Neutrophil (primary cell): Measurements from ENCODE around the gene CMTR1.

Source experiments
- H3K27ac ChIP-seq: fragments of 200-600 bp; sonication (generic); 2 replicates; pipeline ENCODE4 v1.5.1; 2016; ENCODE audit warnings: mild to moderate bottlenecking, moderate library complexity
- H3K27me3 ChIP-seq: fragments of 200-600 bp; sonication (generic); 2 replicates; pipeline ENCODE4 v1.6.0; 2016; ENCODE audit warnings: mild to moderate bottlenecking
- H3K36me3 ChIP-seq: fragments of 200-600 bp; sonication (generic); 2 replicates; pipeline ENCODE4 v1.5.1; 2017
- H3K4me1 ChIP-seq, 2 experiments: fragments of 200-600 bp in 1 of 2; sonication (generic) in 1 of 2; 1 replicate in 1 of 2; 2 replicates in 1 of 2; pipeline versions ENCODE4 v1.5.1 to v1.6.1; 2013 to 2016; ENCODE audit warnings: low read depth in 1 of 2, low read length in 1 of 2, mild to moderate bottlenecking in 1 of 2, moderate library complexity in 1 of 2; ENCODE audit not compliant: control insufficient read depth in 1 of 2, insufficient read depth in 1 of 2
- H3K4me3 ChIP-seq, 2 experiments: fragments of 200-600 bp in 1 of 2; sonication (generic) in 1 of 2; 1 replicate in 1 of 2; 2 replicates in 1 of 2; pipeline ENCODE4 v1.5.1; 2013 to 2016; ENCODE audit warnings: low read depth in 1 of 2, low read length in 1 of 2, mild to moderate bottlenecking in 1 of 2, moderate library complexity in 1 of 2
- H3K9me3 ChIP-seq: fragments of 200-600 bp; sonication (generic); 2 replicates; pipeline ENCODE4 v1.5.1; 2016
- CTCF ChIP-seq: fragments of 200-600 bp; sonication (generic); IDR thresholded peaks from 2 replicates; pipeline ENCODE4 v1.5.1; 2016; ENCODE audit warnings: antibody characterized with exemption

The CMTR1 gene

DNA sequence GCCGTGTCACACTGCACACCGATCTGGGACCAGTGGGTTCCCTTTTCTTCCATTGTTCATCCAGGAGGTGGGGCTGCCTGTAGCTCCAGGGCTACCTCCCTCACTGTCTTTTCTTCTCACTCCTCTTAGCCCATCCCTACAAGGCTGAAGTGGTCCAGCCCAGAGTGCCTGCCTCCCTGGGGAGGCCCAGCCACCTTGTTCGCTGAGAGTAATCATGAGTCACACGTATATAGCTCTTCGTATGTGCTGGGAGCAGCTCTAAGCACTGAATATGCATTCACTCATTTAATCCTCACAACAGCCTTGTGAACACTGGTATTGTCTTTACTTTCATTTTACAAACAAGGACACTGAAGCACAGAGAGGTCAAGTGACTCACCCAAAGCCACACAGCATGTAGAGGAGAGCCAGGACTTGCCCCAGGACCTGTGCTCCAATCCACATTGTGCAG lies 81.3 kb downstream of the CMTR1 start:
- H3K4me3 ChIP-seq: no peak overlapping the region
- H3K27me3 ChIP-seq: peaks cover 89% of the 10 kb centered on the region
- H3K9me3 ChIP-seq: no peaks in the 10 kb centered on the region
- no peaks in the 10 kb centered on the region for H3K4me1 ChIP-seq
- TF ChIP-seq CTCF: no peak
- no peak overlapping the region for H3K27ac ChIP-seq
- no peaks in the 10 kb centered on the region for H3K36me3 ChIP-seq

DNA sequence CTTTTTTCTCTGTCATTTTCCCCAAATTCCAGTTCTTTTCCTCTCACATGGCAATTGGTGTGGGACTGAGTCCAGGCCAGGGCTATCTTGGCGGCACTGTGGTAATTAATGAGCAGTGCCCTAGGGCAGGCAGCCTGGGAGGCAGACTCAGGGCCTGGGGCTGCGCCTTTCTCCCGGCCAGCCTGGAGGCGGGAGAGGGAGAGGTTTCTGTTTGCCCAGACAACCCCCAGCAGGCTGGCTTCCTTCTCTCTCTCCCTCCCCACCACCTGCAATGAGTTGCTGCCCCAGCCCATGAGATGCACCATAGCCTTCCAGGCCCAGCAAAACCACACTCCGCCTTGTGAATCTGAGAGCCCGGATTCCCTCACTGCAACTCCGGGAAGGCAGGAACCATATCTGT lies 81.8 kb downstream of the CMTR1 start:
- H3K27me3 ChIP-seq: peaks cover 86% of the 10 kb centered on the region
- H3K4me3 ChIP-seq: no peak overlapping the region
- no peak overlapping the region for H3K27ac ChIP-seq
- no peaks in the 10 kb centered on the region for H3K36me3 ChIP-seq
- no peaks in the 10 kb centered on the region for H3K9me3 ChIP-seq
- H3K4me1 ChIP-seq: no peaks in the 10 kb centered on the region
- TF ChIP-seq CTCF: no peak

- H3K36me3 ChIP-seq: no peaks in the 10 kb centered on the region
- TF ChIP-seq CTCF: no peak
- H3K27ac ChIP-seq: no peak overlapping the region
- H3K4me3 ChIP-seq: no peak overlapping the region
- no peaks in the 10 kb centered on the region for H3K9me3 ChIP-seq
- no peaks in the 10 kb centered on the region for H3K4me1 ChIP-seq
- H3K27me3 ChIP-seq: peaks cover 89% of the 10 kb centered on the region
Observed at GRCh38 chr6:37515712-37516075, 82.7 kb downstream of the CMTR1 start.

- no peak overlapping the region for H3K27ac ChIP-seq
- TF ChIP-seq CTCF: no peak
Observed at GRCh38 chr6:37516076-37516919, 83.3 kb downstream of the CMTR1 start.

DNA sequence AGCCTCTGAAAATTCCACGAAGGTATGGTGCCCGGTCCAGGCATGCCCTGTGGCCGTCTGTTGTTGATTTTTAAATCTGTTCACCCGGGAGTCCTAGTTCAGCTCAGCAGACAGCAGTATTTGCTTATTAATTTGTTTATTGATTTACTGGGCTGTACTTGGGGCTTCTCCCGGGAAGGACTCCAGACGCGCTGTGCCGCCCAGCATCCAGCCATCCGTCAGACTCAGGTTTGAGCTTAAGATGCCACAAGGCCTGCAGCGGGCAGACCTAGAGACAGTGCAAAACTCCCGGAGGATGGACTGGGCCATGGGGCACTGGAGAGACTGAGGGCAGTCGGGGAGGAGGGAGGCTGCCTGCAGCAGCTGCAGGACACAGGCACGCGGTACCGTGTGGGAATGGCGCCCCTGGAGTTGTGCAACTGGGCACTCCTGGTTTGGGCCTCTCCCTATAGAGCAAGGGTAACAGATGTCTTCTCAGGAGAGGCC lies 83.9 kb downstream of the CMTR1 start:
- Histone ChIP-seq H3K27me3 (peaks cover 94% of the 10 kb centered on the region), H3K36me3 (no peaks in the 10 kb centered on the region), H3K27ac (no peak overlapping the region), H3K4me1 (no peaks in the 10 kb centered on the region), H3K9me3 (no peaks in the 10 kb centered on the region), H3K4me3 (no peak overlapping the region)
- TF ChIP-seq CTCF: no peak

More at GRCh38 chr6:37516076-37516919, 83.3 kb downstream of the CMTR1 start:
- Histone ChIP-seq H3K27me3 (peaks cover 93% of the 10 kb centered on the region), H3K36me3 (no peaks in the 10 kb centered on the region), H3K9me3 (no peaks in the 10 kb centered on the region), H3K4me1 (no peaks in the 10 kb centered on the region), H3K4me3 (no peak overlapping the region)
